Natural killer cell (primary cell): ENCODE results near the gene MOB1A. TPM values are rescaled to one million over a fixed set of nuclear protein-coding genes. Genes with fewer than 3 reads are reported as not detected.

Experiments
- ATAC-seq, 3 donors: fragments of 150-1000 bp in 2 of 3; fragments of 200-7000 bp in 1 of 3; cut with Tn5 transposase; 1 replicate in 1 of 3; 2 replicates in 2 of 3; pipeline ENCODE4 v1.10.0; 2021; ENCODE audit warnings: mild to moderate bottlenecking in 2 of 3, moderate library complexity in 2 of 3
- DNase-seq, 2 donors: peaks; one replicate each; pipeline versions ENCODE4 v3.0.0 to v3.0.0-alpha.2; 2013 to 2021; ENCODE audit warnings: mixed read lengths in 1 of 2
- H3K27ac ChIP-seq: one replicate; pipeline ENCODE4 v1.5.1; 2013; ENCODE audit warnings: mild to moderate bottlenecking, low read length
- H3K27me3 ChIP-seq: one replicate; pipeline ENCODE4 v1.6.1; 2013; ENCODE audit warnings: low read length; ENCODE audit not compliant: control insufficient read depth, insufficient read depth
- H3K36me3 ChIP-seq: one replicate; pipeline ENCODE4 v1.6.1; 2013; ENCODE audit warnings: low read length; ENCODE audit not compliant: control insufficient read depth, insufficient read depth
- H3K4me1 ChIP-seq: one replicate; pipeline ENCODE4 v1.6.1; 2013; ENCODE audit warnings: low read length; ENCODE audit not compliant: control insufficient read depth, insufficient read depth
- H3K4me3 ChIP-seq: one replicate; pipeline ENCODE4 v1.5.1; 2013; ENCODE audit warnings: low read length
- H3K9me3 ChIP-seq: one replicate; pipeline ENCODE4 v1.6.1; 2013; ENCODE audit warnings: low read length; ENCODE audit not compliant: control insufficient read depth, insufficient read depth
- H3K27ac Mint-ChIP-seq, 2 donors: one replicate each; pipeline ENCODE4 v1.8.0; 2022; ENCODE audit warnings: mild to moderate bottlenecking in 2 of 2, mixed read lengths in 2 of 2, moderate library complexity in 1 of 2
- H3K27me3 Mint-ChIP-seq, 2 donors: one replicate each; pipeline ENCODE4 v1.8.0; 2022; ENCODE audit warnings: low read depth in 2 of 2, mixed read lengths in 2 of 2
- H3K36me3 Mint-ChIP-seq: one replicate; pipeline ENCODE4 v1.8.0; 2022; ENCODE audit warnings: mixed read lengths
- H3K4me1 Mint-ChIP-seq, 2 donors: one replicate each; pipeline ENCODE4 v1.8.0; 2022; ENCODE audit warnings: mixed read lengths in 2 of 2
- H3K4me3 Mint-ChIP-seq: one replicate; pipeline ENCODE4 v1.8.0; 2022; ENCODE audit warnings: mild to moderate bottlenecking, moderate library complexity, mixed read lengths
- H3K9me3 Mint-ChIP-seq, 2 donors: one replicate each; pipeline ENCODE4 v1.8.0; 2022; ENCODE audit warnings: mixed read lengths in 2 of 2
- CTCF ChIP-seq: fragments of 200-600 bp; IDR thresholded peaks from one replicate; pipeline ENCODE4 v1.8.0; 2022; ENCODE audit warnings: antibody characterized with exemption
- WGBS: methylation state at CpG from one replicate; pipeline ENCODE4 v1.1.7; 2013; ENCODE audit warnings: missing lambda C conversion rate; ENCODE audit not compliant: insufficient coverage; 5-methylcytosine and 5-hydroxymethylcytosine counted together
- intact Hi-C: fragments of 100-400 bp; cut with micrococcal nuclease; formaldehyde crosslinking; loops from one replicate; pipeline ENCODE4 v1.14.2; 2022
- total RNA-seq, 4 donors: library from RNA; stranded (reverse); fragments of 120-200 nt in 1 of 4; gene quantifications; one replicate each; pipeline versions ENCODE4 v1.2.3 to v1.2.4, GENCODE V29; 2013 to 2022

MOB1A gene
- total RNA-seq, 3 donors from 2014 or later (not counting 1 experiment from before 2014, with no cell fraction given) = 211 to 239 (median 222) TPM

- Mint-ChIP-seq H3K27me3 (no peaks in the 10 kb centered on the region), H3K27ac (no peak overlapping the region), H3K36me3 (no peaks in the 10 kb centered on the region), H3K4me1 (peaks cover 6% of the 10 kb centered on the region in 2 donors), H3K9me3 (no peaks in the 10 kb centered on the region), H3K4me3 (no peak overlapping the region)
- intact Hi-C loops = no loop called here
- Histone ChIP-seq H3K27me3 (no peaks in the 10 kb centered on the region), H3K4me3 (no peak overlapping the region), H3K4me1 (no peaks in the 10 kb centered on the region), H3K9me3 (no peaks in the 10 kb centered on the region), H3K36me3 (peaks cover 1% of the 10 kb centered on the region), H3K27ac (no peak overlapping the region)
- DNase-seq (no peak), ATAC-seq (no peak)
- 79% methylated on average over 11 of the region's 11 CpGs for WGBS
- no peak for TF ChIP-seq CTCF
These were observed 40.8 kb downstream of the MOB1A start for GRCh38 chr2:74137651-74138599.

- no peak overlapping the region for H3K27ac Mint-ChIP-seq
- Histone ChIP-seq H3K4me3 (no peak overlapping the region), H3K27ac (no peak overlapping the region), H3K4me1 (no peaks in the 10 kb centered on the region), H3K9me3 (no peaks in the 10 kb centered on the region), H3K27me3 (peaks cover 2% of the 10 kb centered on the region), H3K36me3 (peaks cover 1% of the 10 kb centered on the region)
- peaks cover 15 to 27% of the 10 kb centered on the region in 2 donors for H3K27me3 Mint-ChIP-seq
- DNase-seq = no peak
- H3K36me3 Mint-ChIP-seq = no peaks in the 10 kb centered on the region
- no peak for ATAC-seq
- 70% methylated on average over 5 of the region's 5 CpGs for WGBS
- H3K4me1 Mint-ChIP-seq = no peaks in the 10 kb centered on the region
- intact Hi-C loops = no loop called here
- TF ChIP-seq CTCF = no peak
- no peaks in the 10 kb centered on the region for H3K9me3 Mint-ChIP-seq
- H3K4me3 Mint-ChIP-seq = no peak overlapping the region
These were observed 46.8 kb downstream of the MOB1A start for GRCh38 chr2:74131901-74132300.

GRCh38 chr2:74130211-74130995 lies 48.3 kb downstream of the MOB1A start:
- WGBS = 59% methylated on average over 41 of the region's 41 CpGs
- TF ChIP-seq CTCF = no peak
- Histone ChIP-seq H3K4me3 (no peak overlapping the region), H3K9me3 (no peaks in the 10 kb centered on the region), H3K36me3 (peaks cover 1% of the 10 kb centered on the region), H3K4me1 (no peaks in the 10 kb centered on the region), H3K27ac (no peak overlapping the region), H3K27me3 (peaks cover 2% of the 10 kb centered on the region)
- Mint-ChIP-seq H3K4me1 (no peaks in the 10 kb centered on the region), H3K9me3 (no peaks in the 10 kb centered on the region), H3K27ac (no peak overlapping the region), H3K36me3 (no peaks in the 10 kb centered on the region), H3K4me3 (no peak overlapping the region), H3K27me3 (peaks cover 15 to 27% of the 10 kb centered on the region in 2 donors)
- ATAC-seq (no peak), DNase-seq (no peak)
- intact Hi-C loops = no loop called here
